Fibroblast of pulmonary artery (primary cell): Measurements from ENCODE around the gene ZNF526.
A peak's percentile ranks its signal among the peaks of the same experiment; 100 is the strongest.

Experiments used
- DNase-seq: peaks from one replicate; pipeline ENCODE4 v3.0.0-alpha.2; 2010; ENCODE audit warnings: low read depth
- H3K4me3 ChIP-seq: replicated peaks from 2 replicates; pipeline ENCODE4 v1.5.1; 2011; ENCODE audit warnings: low read depth, mild to moderate bottlenecking, control low read depth, low read length, moderate library complexity
- CTCF ChIP-seq: IDR thresholded peaks from 2 replicates; pipeline ENCODE4 v1.5.1; 2011; ENCODE audit warnings: mild to moderate bottlenecking, control low read depth, low read length, inconsistent platforms; ENCODE audit errors: missing control alignments

Gene ZNF526

GRCh38 chr19:42241279-42241678, 21.2 kb downstream of the ZNF526 start:
- no peak for TF ChIP-seq CTCF
- H3K4me3 ChIP-seq: peak overlapping the region; percentile 75
- DNase-seq: no peak

- DNase-seq: no peak
- no peak for TF ChIP-seq CTCF
- peak overlapping the region; percentile 75 for H3K4me3 ChIP-seq
Observed at GRCh38 chr19:42242069-42242511, 22.0 kb downstream of the ZNF526 start.

- DNase-seq: peak; percentile 100
- TF ChIP-seq CTCF: no peak
- H3K4me3 ChIP-seq: peak within 1 kb of the TSS; percentile 84
Observed at GRCh38 chr19:42242512-42243409, 22.6 kb downstream of the ZNF526 start, which contains the start of gene GSK3A. Gene GSK3A (minus strand): TSS chr19:42242602. CDS start chr19:42242465, 137 bp downstream.

GRCh38 chr19:42244347-42245220, 24.5 kb downstream of the ZNF526 start:
- DNase-seq: peak; percentile 95
- H3K4me3 ChIP-seq: peak overlapping the region; percentile 84
- TF ChIP-seq CTCF: peak; percentile 63

GRCh38 chr19:42245231-42245630, 25.1 kb downstream of the ZNF526 start:
- no peak for TF ChIP-seq CTCF
- DNase-seq: no peak
- H3K4me3 ChIP-seq: no peak overlapping the region

- H3K4me3 ChIP-seq: no peak overlapping the region
- DNase-seq: peak; percentile 80
- TF ChIP-seq CTCF: peak; percentile 76
Observed at GRCh38 chr19:42246143-42246921, 26.2 kb downstream of the ZNF526 start.
